ENCODE results near the gene MCC.

The MCC gene

GRCh38 chr5:113293975-113294310 is 194.3 kb downstream of the MCC start:
- H3K9ac ChIP-seq (ENCODE audit: low read length): peak overlapping the region; percentile 93
- H3K4ac ChIP-seq (ENCODE audit: low read depth in 1 of 2, low read length in 2 of 2): peak overlapping the region in 1 of 2 experiments; percentile 44
- H2BK5ac ChIP-seq (ENCODE audit: low read depth, low read length, poor library complexity, severe bottlenecking): no peak overlapping the region
- H2AK5ac ChIP-seq (ENCODE audit: low read length, severe bottlenecking): no peak overlapping the region
- no peak overlapping the region for H2BK15ac ChIP-seq (ENCODE audit: low read depth, poor library complexity, severe bottlenecking)
- peak overlapping the region; percentile 66 for H2BK120ac ChIP-seq (ENCODE audit: low read depth, low read length)
- peaks cover 4% of the 10 kb centered on the region for H3K4me1 ChIP-seq (ENCODE audit: control insufficient read depth, insufficient read depth, low read depth, low read length)
- H4K91ac ChIP-seq (ENCODE audit: low read length): no peak overlapping the region
- H2AFZ ChIP-seq (ENCODE audit: low read depth, low read length): peak overlapping the region; percentile 18
- WGBS: 0% methylated on average over 5 of the region's 11 CpGs
- H2BK12ac ChIP-seq (ENCODE audit: low read length in 2 of 2): no peak overlapping the region
- H3K79me1 ChIP-seq (replicated peaks; ENCODE audit: low read length, poor library complexity, severe bottlenecking): peaks cover 13% of the 10 kb centered on the region
- no peaks in the 10 kb centered on the region for H3K9me3 ChIP-seq (ENCODE audit: control insufficient read depth, low read length)
- peak overlapping the region; percentile 48 for H3K27ac ChIP-seq (ENCODE audit: low read length, poor library complexity, severe bottlenecking)
- no peak overlapping the region for H4K8ac ChIP-seq (ENCODE audit: low read length)
- peak overlapping the region; percentile 81 to 93 for H3K4me3 ChIP-seq (ENCODE audit: insufficient read depth in 1 of 2, low read depth in 1 of 2, low read length in 2 of 2)
- no peaks in the 10 kb centered on the region for H3K36me3 ChIP-seq (ENCODE audit: control insufficient read depth in 1 of 2, insufficient read depth in 2 of 2, low read depth in 1 of 2, low read length in 2 of 2)
- DNase-seq: peak; percentile 60
- H3K18ac ChIP-seq (ENCODE audit: low read depth in 1 of 2, low read length in 2 of 2): peak overlapping the region; percentile 58 to 98
- no peaks in the 10 kb centered on the region for H3K27me3 ChIP-seq (ENCODE audit: control insufficient read depth in 1 of 2, insufficient read depth in 1 of 2, low read length in 2 of 2)
- peak overlapping the region; percentile 89 for H3K4me2 ChIP-seq (ENCODE audit: low read length, poor library complexity, severe bottlenecking)
- peak overlapping the region in 1 of 2 experiments; percentile 12 for H3K23ac ChIP-seq (ENCODE audit: low read length in 2 of 2)
- H3K14ac ChIP-seq (ENCODE audit: low read length in 2 of 2): peak overlapping the region in 1 of 2 experiments; percentile 88

- H2BK120ac ChIP-seq (ENCODE audit: low read depth, low read length): no peak overlapping the region
- peak overlapping the region; percentile 48 for H3K27ac ChIP-seq (ENCODE audit: low read length, poor library complexity, severe bottlenecking)
- peaks cover 4% of the 10 kb centered on the region for H3K4me1 ChIP-seq (ENCODE audit: control insufficient read depth, insufficient read depth, low read depth, low read length)
- peak overlapping the region; percentile 55 to 93 for H3K4me3 ChIP-seq (ENCODE audit: insufficient read depth in 1 of 2, low read depth in 1 of 2, low read length in 2 of 2)
- peak overlapping the region in 1 of 2 experiments; percentile 12 for H3K23ac ChIP-seq (ENCODE audit: low read length in 2 of 2)
- peak overlapping the region; percentile 24 for H4K8ac ChIP-seq (ENCODE audit: low read length)
- no peaks in the 10 kb centered on the region for H3K36me3 ChIP-seq (ENCODE audit: control insufficient read depth in 1 of 2, insufficient read depth in 2 of 2, low read depth in 1 of 2, low read length in 2 of 2)
- 2% methylated on average over 14 of the region's 23 CpGs for WGBS
- peak overlapping the region; percentile 93 for H3K9ac ChIP-seq (ENCODE audit: low read length)
- H3K27me3 ChIP-seq (ENCODE audit: control insufficient read depth in 1 of 2, insufficient read depth in 1 of 2, low read length in 2 of 2): no peaks in the 10 kb centered on the region
- no peak overlapping the region for H2BK5ac ChIP-seq (ENCODE audit: low read depth, low read length, poor library complexity, severe bottlenecking)
- H2BK15ac ChIP-seq (ENCODE audit: low read depth, poor library complexity, severe bottlenecking): peak overlapping the region; percentile 17
- no peaks in the 10 kb centered on the region for H3K9me3 ChIP-seq (ENCODE audit: control insufficient read depth, low read length)
- no peak overlapping the region for H2BK12ac ChIP-seq (ENCODE audit: low read length in 2 of 2)
- no peak overlapping the region for H2AFZ ChIP-seq (ENCODE audit: low read depth, low read length)
- H4K91ac ChIP-seq (ENCODE audit: low read length): peak overlapping the region; percentile 53
- H3K4ac ChIP-seq (ENCODE audit: low read depth in 1 of 2, low read length in 2 of 2): no peak overlapping the region
- H2AK5ac ChIP-seq (ENCODE audit: low read length, severe bottlenecking): no peak overlapping the region
- H3K18ac ChIP-seq (ENCODE audit: low read depth in 1 of 2, low read length in 2 of 2): peak overlapping the region; percentile 24 to 40
- H3K14ac ChIP-seq (ENCODE audit: low read length in 2 of 2): no peak overlapping the region
- peak; percentile 40 for DNase-seq
- H3K4me2 ChIP-seq (ENCODE audit: low read length, poor library complexity, severe bottlenecking): peak overlapping the region; percentile 89
- H3K79me1 ChIP-seq (replicated peaks; ENCODE audit: low read length, poor library complexity, severe bottlenecking): peaks cover 13% of the 10 kb centered on the region
Observed at GRCh38 chr5:113293068-113293974, 194.9 kb downstream of the MCC start.

GRCh38 chr5:113292462-113292861 is 195.8 kb downstream of the MCC start:
- no peak overlapping the region for H2AK5ac ChIP-seq (ENCODE audit: low read length, severe bottlenecking)
- no peak overlapping the region for H2AFZ ChIP-seq (ENCODE audit: low read depth, low read length)
- H3K18ac ChIP-seq (ENCODE audit: low read depth in 1 of 2, low read length in 2 of 2): no peak overlapping the region
- H2BK5ac ChIP-seq (ENCODE audit: low read depth, low read length, poor library complexity, severe bottlenecking): no peak overlapping the region
- WGBS: 53% methylated on average over 3 of the region's 3 CpGs
- H3K27me3 ChIP-seq (ENCODE audit: control insufficient read depth in 1 of 2, insufficient read depth in 1 of 2, low read length in 2 of 2): no peaks in the 10 kb centered on the region
- H2BK15ac ChIP-seq (ENCODE audit: low read depth, poor library complexity, severe bottlenecking): no peak overlapping the region
- peaks cover 3 to 5% of the 10 kb centered on the region in 2 experiments for H3K36me3 ChIP-seq (ENCODE audit: control insufficient read depth in 1 of 2, insufficient read depth in 2 of 2, low read depth in 1 of 2, low read length in 2 of 2)
- no peak overlapping the region for H3K4me2 ChIP-seq (ENCODE audit: low read length, poor library complexity, severe bottlenecking)
- no peak overlapping the region for H3K14ac ChIP-seq (ENCODE audit: low read length in 2 of 2)
- DNase-seq: peak; percentile 36
- peaks cover 20% of the 10 kb centered on the region for H3K79me1 ChIP-seq (replicated peaks; ENCODE audit: low read length, poor library complexity, severe bottlenecking)
- no peak overlapping the region for H3K27ac ChIP-seq (ENCODE audit: low read length, poor library complexity, severe bottlenecking)
- no peak overlapping the region for H4K8ac ChIP-seq (ENCODE audit: low read length)
- peak overlapping the region; percentile 93 for H3K9ac ChIP-seq (ENCODE audit: low read length)
- no peak overlapping the region for H2BK12ac ChIP-seq (ENCODE audit: low read length in 2 of 2)
- no peaks in the 10 kb centered on the region for H3K9me3 ChIP-seq (ENCODE audit: control insufficient read depth, low read length)
- H3K4me3 ChIP-seq (ENCODE audit: insufficient read depth in 1 of 2, low read depth in 1 of 2, low read length in 2 of 2): peak overlapping the region in 1 of 2 experiments; percentile 93
- no peak overlapping the region for H3K23ac ChIP-seq (ENCODE audit: low read length in 2 of 2)
- H3K4ac ChIP-seq (ENCODE audit: low read depth in 1 of 2, low read length in 2 of 2): no peak overlapping the region
- no peak overlapping the region for H4K91ac ChIP-seq (ENCODE audit: low read length)
- H2BK120ac ChIP-seq (ENCODE audit: low read depth, low read length): no peak overlapping the region
- H3K4me1 ChIP-seq (ENCODE audit: control insufficient read depth, insufficient read depth, low read depth, low read length): peaks cover 4% of the 10 kb centered on the region

- H3K27ac ChIP-seq (ENCODE audit: low read length, poor library complexity, severe bottlenecking): no peak overlapping the region
Observed at GRCh38 chr5:113283558-113283957, 204.7 kb downstream of the MCC start.

More at GRCh38 chr5:113283558-113283957, 204.7 kb downstream of the MCC start:
- no peak overlapping the region for H3K4ac ChIP-seq (ENCODE audit: low read depth in 1 of 2, low read length in 2 of 2)
- H3K4me3 ChIP-seq (ENCODE audit: insufficient read depth in 1 of 2, low read depth in 1 of 2, low read length in 2 of 2): no peak overlapping the region
- H3K18ac ChIP-seq (ENCODE audit: low read depth in 1 of 2, low read length in 2 of 2): no peak overlapping the region
- H2AK5ac ChIP-seq (ENCODE audit: low read length, severe bottlenecking): no peak overlapping the region
- no peak for DNase-seq
- H3K23ac ChIP-seq (ENCODE audit: low read length in 2 of 2): no peak overlapping the region
- H3K4me1 ChIP-seq (ENCODE audit: control insufficient read depth, insufficient read depth, low read depth, low read length): peaks cover 6% of the 10 kb centered on the region
- H3K36me3 ChIP-seq (ENCODE audit: control insufficient read depth in 1 of 2, insufficient read depth in 2 of 2, low read depth in 1 of 2, low read length in 2 of 2): peaks cover 3 to 5% of the 10 kb centered on the region in 2 experiments
- H3K27me3 ChIP-seq (ENCODE audit: control insufficient read depth in 1 of 2, insufficient read depth in 1 of 2, low read length in 2 of 2): no peaks in the 10 kb centered on the region
- H2BK15ac ChIP-seq (ENCODE audit: low read depth, poor library complexity, severe bottlenecking): no peak overlapping the region
- 100% methylated on average over 3 of the region's 3 CpGs for WGBS
- no peak overlapping the region for H3K4me2 ChIP-seq (ENCODE audit: low read length, poor library complexity, severe bottlenecking)
- no peak overlapping the region for H2BK5ac ChIP-seq (ENCODE audit: low read depth, low read length, poor library complexity, severe bottlenecking)
- H3K9me3 ChIP-seq (ENCODE audit: control insufficient read depth, low read length): no peaks in the 10 kb centered on the region
- H3K14ac ChIP-seq (ENCODE audit: low read length in 2 of 2): no peak overlapping the region
- H4K91ac ChIP-seq (ENCODE audit: low read length): no peak overlapping the region
- no peak overlapping the region for H2AFZ ChIP-seq (ENCODE audit: low read depth, low read length)
- H3K9ac ChIP-seq (ENCODE audit: low read length): no peak overlapping the region
- H2BK120ac ChIP-seq (ENCODE audit: low read depth, low read length): no peak overlapping the region
- peaks cover 32% of the 10 kb centered on the region for H3K79me1 ChIP-seq (replicated peaks; ENCODE audit: low read length, poor library complexity, severe bottlenecking)
- H4K8ac ChIP-seq (ENCODE audit: low read length): no peak overlapping the region
- H2BK12ac ChIP-seq (ENCODE audit: low read length in 2 of 2): no peak overlapping the region
